IgD-negative memory B cell (primary cell): ENCODE data around the gene CRACR2B. TPM values are rescaled to one million over a fixed set of nuclear protein-coding genes. Genes with fewer than 3 reads are reported as not detected.

Experiments
- H3K27ac Mint-ChIP-seq, 3 donors: one replicate each; pipeline ENCODE4 v1.8.0; 2020 to 2022; ENCODE audit warnings: mild to moderate bottlenecking in 3 of 3, mixed read lengths in 3 of 3, moderate library complexity in 1 of 3
- H3K27me3 Mint-ChIP-seq: one replicate; pipeline ENCODE4 v1.8.0; 2021; ENCODE audit warnings: mixed read lengths
- H3K36me3 Mint-ChIP-seq: one replicate; pipeline ENCODE4 v1.8.0; 2020; ENCODE audit warnings: mild to moderate bottlenecking, mixed read lengths
- H3K4me1 Mint-ChIP-seq, 3 donors: one replicate each; pipeline ENCODE4 v1.8.0; 2020 to 2022; ENCODE audit warnings: mixed read lengths in 3 of 3, mild to moderate bottlenecking in 1 of 3
- H3K4me3 Mint-ChIP-seq, 4 donors: one replicate each; pipeline ENCODE4 v1.8.0; 2020 to 2022; ENCODE audit warnings: mild to moderate bottlenecking in 4 of 4, mixed read lengths in 4 of 4, moderate library complexity in 3 of 4
- H3K9me3 Mint-ChIP-seq, 3 donors: one replicate each; pipeline ENCODE4 v1.8.0; 2020 to 2021; ENCODE audit warnings: mixed read lengths in 3 of 3, mild to moderate bottlenecking in 1 of 3
- polyA plus RNA-seq: library from polyadenylated mRNA; unstranded; fragments of 300-500 nt; fragmentation: Illumina TruSeq; gene quantifications from one replicate; pipeline ENCODE4 v1.2.3, GENCODE V29; 2021

Gene CRACR2B
- polyA plus RNA-seq, 1 donor from 2014 or later, result 20.0 TPM

GRCh38 chr11:825366-826226 lies 2.1 kb upstream of the CRACR2B start:
- H3K4me3 Mint-ChIP-seq, result peak overlapping the region in 1 of 4 donors; percentile 88
- no peak overlapping the region for H3K27ac Mint-ChIP-seq
- H3K27me3 Mint-ChIP-seq, result peaks cover 5% of the 10 kb centered on the region
- peaks cover 8 to 27% (median 25%) of the 10 kb centered on the region in 3 donors for H3K4me1 Mint-ChIP-seq
- peaks cover 3% of the 10 kb centered on the region for H3K36me3 Mint-ChIP-seq
- H3K9me3 Mint-ChIP-seq, result no peaks in the 10 kb centered on the region

GRCh38 chr11:826227-826621 lies 1.5 kb upstream of the CRACR2B start:
- H3K36me3 Mint-ChIP-seq, result peaks cover 3% of the 10 kb centered on the region
- H3K4me3 Mint-ChIP-seq, result peak overlapping the region; percentile 80 to 91 (median 88)
- peaks cover 8 to 21% (median 20%) of the 10 kb centered on the region in 3 donors for H3K4me1 Mint-ChIP-seq
- H3K27ac Mint-ChIP-seq, result peak overlapping the region in 2 of 3 donors; percentile 71 to 93
- peaks cover 5% of the 10 kb centered on the region for H3K27me3 Mint-ChIP-seq
- no peaks in the 10 kb centered on the region for H3K9me3 Mint-ChIP-seq

GRCh38 chr11:826836-827145 lies 928 bp upstream of the CRACR2B start:
- peaks cover 3% of the 10 kb centered on the region for H3K36me3 Mint-ChIP-seq
- H3K9me3 Mint-ChIP-seq, result no peaks in the 10 kb centered on the region
- peaks cover 7% of the 10 kb centered on the region for H3K27me3 Mint-ChIP-seq
- peak overlapping the region in 2 of 3 donors; percentile 71 to 93 for H3K27ac Mint-ChIP-seq
- H3K4me1 Mint-ChIP-seq, result peaks cover 11 to 21% (median 20%) of the 10 kb centered on the region in 3 donors
- peak overlapping the region; percentile 80 to 91 (median 88) for H3K4me3 Mint-ChIP-seq

GRCh38 chr11:827146-827896 lies 398 bp upstream of the CRACR2B start:
- H3K27ac Mint-ChIP-seq, result peak overlapping the region in 2 of 3 donors; percentile 49 to 84
- H3K4me3 Mint-ChIP-seq, result peak overlapping the region; percentile 83 to 98 (median 90)
- H3K36me3 Mint-ChIP-seq, result peaks cover 3% of the 10 kb centered on the region
- H3K4me1 Mint-ChIP-seq, result peaks cover 12 to 20% (median 18%) of the 10 kb centered on the region in 3 donors
- no peaks in the 10 kb centered on the region for H3K9me3 Mint-ChIP-seq
- peaks cover 7% of the 10 kb centered on the region for H3K27me3 Mint-ChIP-seq

- Mint-ChIP-seq H3K4me1 (peaks cover 12 to 20% (median 18%) of the 10 kb centered on the region in 3 donors), H3K36me3 (peaks cover 2% of the 10 kb centered on the region), H3K4me3 (peak overlapping the region in 3 of 4 donors; percentile 85 to 98 (median 96)), H3K27ac (peak overlapping the region in 2 of 3 donors; percentile 39 to 48), H3K9me3 (no peaks in the 10 kb centered on the region), H3K27me3 (peaks cover 7% of the 10 kb centered on the region)
Measured at GRCh38 chr11:828506-829175, 922 bp downstream of the CRACR2B start.

GRCh38 chr11:829176-829846 lies 1.6 kb downstream of the CRACR2B start:
- Mint-ChIP-seq H3K4me3 (peak overlapping the region; percentile 78 to 90 (median 84)), H3K27ac (peak overlapping the region in 2 of 3 donors; percentile 48 to 76), H3K27me3 (peaks cover 7% of the 10 kb centered on the region), H3K9me3 (no peaks in the 10 kb centered on the region), H3K36me3 (peaks cover 2% of the 10 kb centered on the region), H3K4me1 (peaks cover 17 to 20% (median 18%) of the 10 kb centered on the region in 3 donors)

GRCh38 chr11:829847-830294 lies 2.2 kb downstream of the CRACR2B start:
- peak overlapping the region in 2 of 3 donors; percentile 48 to 76 for H3K27ac Mint-ChIP-seq
- peak overlapping the region; percentile 78 to 90 (median 84) for H3K4me3 Mint-ChIP-seq
- H3K27me3 Mint-ChIP-seq, result peaks cover 7% of the 10 kb centered on the region
- no peaks in the 10 kb centered on the region for H3K9me3 Mint-ChIP-seq
- peaks cover 2% of the 10 kb centered on the region for H3K36me3 Mint-ChIP-seq
- peaks cover 18 to 20% (median 18%) of the 10 kb centered on the region in 3 donors for H3K4me1 Mint-ChIP-seq

GRCh38 chr11:830295-831117 lies 2.8 kb downstream of the CRACR2B start:
- Mint-ChIP-seq H3K27ac (peak overlapping the region in 1 of 3 donors; percentile 76), H3K4me3 (peak overlapping the region; percentile 78 to 90 (median 84)), H3K27me3 (peaks cover 7% of the 10 kb centered on the region), H3K4me1 (peaks cover 18 to 20% (median 18%) of the 10 kb centered on the region in 3 donors), H3K9me3 (no peaks in the 10 kb centered on the region), H3K36me3 (peaks cover 2% of the 10 kb centered on the region)

- H3K27ac Mint-ChIP-seq, result peak overlapping the region in 1 of 3 donors; percentile 76
- peaks cover 7% of the 10 kb centered on the region for H3K27me3 Mint-ChIP-seq
- no peaks in the 10 kb centered on the region for H3K9me3 Mint-ChIP-seq
- peaks cover 18 to 20% (median 18%) of the 10 kb centered on the region in 3 donors for H3K4me1 Mint-ChIP-seq
- H3K36me3 Mint-ChIP-seq, result peaks cover 4% of the 10 kb centered on the region
- peak overlapping the region; percentile 8 to 85 (median 50) for H3K4me3 Mint-ChIP-seq
Measured at GRCh38 chr11:831118-831864, 3.6 kb downstream of the CRACR2B start.

- Mint-ChIP-seq H3K27ac (peak overlapping the region in 1 of 3 donors; percentile 32), H3K27me3 (peaks cover 7% of the 10 kb centered on the region), H3K4me1 (peaks cover 16 to 18% (median 18%) of the 10 kb centered on the region in 3 donors), H3K36me3 (peaks cover 4% of the 10 kb centered on the region), H3K4me3 (peak overlapping the region; percentile 8 to 85 (median 72)), H3K9me3 (no peaks in the 10 kb centered on the region)
Measured at GRCh38 chr11:831961-832528, 4.3 kb downstream of the CRACR2B start.

- Mint-ChIP-seq H3K27me3 (peaks cover 7% of the 10 kb centered on the region), H3K27ac (peak within 1 kb of the TSS in 2 of 3 donors; percentile 23 to 72)
Measured at GRCh38 chr11:832529-833113, 4.9 kb downstream of the CRACR2B start, which contains the start of gene CD151. CD151 (plus strand) TSS chr11:832952; CDS start chr11:836070, 3,118 bp downstream.

GRCh38 chr11:833114-833791 lies 5.5 kb downstream of the CRACR2B start:
- Mint-ChIP-seq H3K4me3 (peak overlapping the region in 2 of 4 donors; percentile 82 to 84), H3K27ac (no peak overlapping the region), H3K4me1 (peaks cover 11% of the 10 kb centered on the region in 3 donors), H3K27me3 (peaks cover 7% of the 10 kb centered on the region), H3K9me3 (no peaks in the 10 kb centered on the region), H3K36me3 (peaks cover 2% of the 10 kb centered on the region)

More at GRCh38 chr11:832529-833113, 4.9 kb downstream of the CRACR2B start, which contains the start of gene CD151:
- peaks cover 3% of the 10 kb centered on the region for H3K36me3 Mint-ChIP-seq
- H3K9me3 Mint-ChIP-seq, result no peaks in the 10 kb centered on the region
- peak within 1 kb of the TSS; percentile 63 to 85 (median 84) for H3K4me3 Mint-ChIP-seq
- peaks cover 14 to 17% (median 16%) of the 10 kb centered on the region in 3 donors for H3K4me1 Mint-ChIP-seq
